Liver (tissue), 3 donors: ENCODE measurements around the gene NANOG.

Experiments
- ATF3 ChIP-seq: IDR thresholded peaks from 2 replicates; pipeline ENCODE4 v1.6.1; 2016; ENCODE audit warnings: antibody characterized with exemption
- GABPA ChIP-seq, 2 donors: IDR thresholded peaks in 1 of 2; conservative IDR thresholded peaks in 1 of 2; 2 replicates each; pipeline ENCODE4 v1.6.1; 2016; ENCODE audit warnings: antibody characterized with exemption in 2 of 2, mild to moderate bottlenecking in 1 of 2, moderate library complexity in 1 of 2
- YY1 ChIP-seq: IDR thresholded peaks from 2 replicates; pipeline ENCODE4 v1.6.1; 2016; ENCODE audit warnings: antibody characterized with exemption, mild to moderate bottlenecking
- TF ChIP-seq, protein P1 (sequence below): fragments of 150-350 bp; IDR thresholded peaks from 2 replicates; pipeline ENCODE4 v1.5.1; 2017; ENCODE audit warnings: improper control_type of control experiment, low read depth, low read length; ENCODE audit not compliant: missing input control
- TF ChIP-seq, protein P2 (sequence below): IDR thresholded peaks from 2 replicates; pipeline ENCODE4 v1.6.1; 2016; ENCODE audit warnings: antibody characterized with exemption, mild to moderate bottlenecking
- donor health status: healthy.
- donor health status: healthy.

- TF ChIP-seq, protein P1, sequence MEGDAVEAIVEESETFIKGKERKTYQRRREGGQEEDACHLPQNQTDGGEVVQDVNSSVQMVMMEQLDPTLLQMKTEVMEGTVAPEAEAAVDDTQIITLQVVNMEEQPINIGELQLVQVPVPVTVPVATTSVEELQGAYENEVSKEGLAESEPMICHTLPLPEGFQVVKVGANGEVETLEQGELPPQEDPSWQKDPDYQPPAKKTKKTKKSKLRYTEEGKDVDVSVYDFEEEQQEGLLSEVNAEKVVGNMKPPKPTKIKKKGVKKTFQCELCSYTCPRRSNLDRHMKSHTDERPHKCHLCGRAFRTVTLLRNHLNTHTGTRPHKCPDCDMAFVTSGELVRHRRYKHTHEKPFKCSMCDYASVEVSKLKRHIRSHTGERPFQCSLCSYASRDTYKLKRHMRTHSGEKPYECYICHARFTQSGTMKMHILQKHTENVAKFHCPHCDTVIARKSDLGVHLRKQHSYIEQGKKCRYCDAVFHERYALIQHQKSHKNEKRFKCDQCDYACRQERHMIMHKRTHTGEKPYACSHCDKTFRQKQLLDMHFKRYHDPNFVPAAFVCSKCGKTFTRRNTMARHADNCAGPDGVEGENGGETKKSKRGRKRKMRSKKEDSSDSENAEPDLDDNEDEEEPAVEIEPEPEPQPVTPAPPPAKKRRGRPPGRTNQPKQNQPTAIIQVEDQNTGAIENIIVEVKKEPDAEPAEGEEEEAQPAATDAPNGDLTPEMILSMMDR: no peak
- TF ChIP-seq YY1 (no peak), ATF3 (no peak), GABPA (IDR thresholded peaks at IDR 0.05 in 1 of 2, conservative IDR thresholded peaks at IDR 0.05 in 1 of 2) (no peak)
- TF ChIP-seq, protein P2, sequence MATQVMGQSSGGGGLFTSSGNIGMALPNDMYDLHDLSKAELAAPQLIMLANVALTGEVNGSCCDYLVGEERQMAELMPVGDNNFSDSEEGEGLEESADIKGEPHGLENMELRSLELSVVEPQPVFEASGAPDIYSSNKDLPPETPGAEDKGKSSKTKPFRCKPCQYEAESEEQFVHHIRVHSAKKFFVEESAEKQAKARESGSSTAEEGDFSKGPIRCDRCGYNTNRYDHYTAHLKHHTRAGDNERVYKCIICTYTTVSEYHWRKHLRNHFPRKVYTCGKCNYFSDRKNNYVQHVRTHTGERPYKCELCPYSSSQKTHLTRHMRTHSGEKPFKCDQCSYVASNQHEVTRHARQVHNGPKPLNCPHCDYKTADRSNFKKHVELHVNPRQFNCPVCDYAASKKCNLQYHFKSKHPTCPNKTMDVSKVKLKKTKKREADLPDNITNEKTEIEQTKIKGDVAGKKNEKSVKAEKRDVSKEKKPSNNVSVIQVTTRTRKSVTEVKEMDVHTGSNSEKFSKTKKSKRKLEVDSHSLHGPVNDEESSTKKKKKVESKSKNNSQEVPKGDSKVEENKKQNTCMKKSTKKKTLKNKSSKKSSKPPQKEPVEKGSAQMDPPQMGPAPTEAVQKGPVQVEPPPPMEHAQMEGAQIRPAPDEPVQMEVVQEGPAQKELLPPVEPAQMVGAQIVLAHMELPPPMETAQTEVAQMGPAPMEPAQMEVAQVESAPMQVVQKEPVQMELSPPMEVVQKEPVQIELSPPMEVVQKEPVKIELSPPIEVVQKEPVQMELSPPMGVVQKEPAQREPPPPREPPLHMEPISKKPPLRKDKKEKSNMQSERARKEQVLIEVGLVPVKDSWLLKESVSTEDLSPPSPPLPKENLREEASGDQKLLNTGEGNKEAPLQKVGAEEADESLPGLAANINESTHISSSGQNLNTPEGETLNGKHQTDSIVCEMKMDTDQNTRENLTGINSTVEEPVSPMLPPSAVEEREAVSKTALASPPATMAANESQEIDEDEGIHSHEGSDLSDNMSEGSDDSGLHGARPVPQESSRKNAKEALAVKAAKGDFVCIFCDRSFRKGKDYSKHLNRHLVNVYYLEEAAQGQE: no peak
Measured at GRCh38 chr12:7784701-7785100, 4.5 kb upstream of the NANOG start.
